CD4-positive, alpha-beta T cell (primary cell): ENCODE results near the gene RAPGEF5. TPM values are rescaled to one million over a fixed set of nuclear protein-coding genes. Genes with fewer than 3 reads are reported as not detected.

Experiments
- ATAC-seq: fragments of 200-7000 bp; cut with Tn5 transposase; one replicate; pipeline ENCODE4 v1.10.0; 2022; ENCODE audit warnings: mild to moderate bottlenecking; ENCODE audit not compliant: poor library complexity
- CTCF ChIA-PET: fragments of 350-600 bp; sonication (Branson Sonifier 250); formaldehyde crosslinking; loops from one replicate; lab custom pipeline; 2021; ENCODE audit warnings: antibody characterized with exemption, inconsistent platforms; lab: Charles Lee
- POLR2A ChIA-PET: fragments of 350-600 bp; sonication (Branson Sonifier 250); formaldehyde crosslinking; loops from one replicate; lab custom pipeline; 2021; ENCODE audit warnings: antibody characterized with exemption, inconsistent platforms; lab: Charles Lee
- DNase-seq, 14 experiments: peaks; one replicate each; pipeline ENCODE4 v3.0.0-alpha.2; 2013 to 2020; ENCODE audit warnings: mixed read lengths in 2 of 14
- H3K27ac ChIP-seq, 2 donors: one replicate each; pipeline versions ENCODE4 v1.5.1 to v1.7.0; 2013; ENCODE audit warnings: low read length in 2 of 2, low read depth in 1 of 2, mild to moderate bottlenecking in 1 of 2
- H3K27me3 ChIP-seq, 2 experiments: 1 replicate in 1 of 2; 2 replicates in 1 of 2; pipeline versions ENCODE4 v1.6.1 to v1.7.0; 2013; ENCODE audit warnings: low read length in 2 of 2, control low read depth in 1 of 2, mild to moderate bottlenecking in 1 of 2, moderate library complexity in 1 of 2; ENCODE audit not compliant: insufficient read depth in 2 of 2, control insufficient read depth in 1 of 2
- H3K36me3 ChIP-seq: one replicate; pipeline ENCODE4 v1.6.1; 2013; ENCODE audit warnings: low read length, control low read depth; ENCODE audit not compliant: insufficient read depth
- H3K4me1 ChIP-seq: one replicate; pipeline ENCODE4 v1.6.1; 2013; ENCODE audit warnings: low read length, control low read depth; ENCODE audit not compliant: insufficient read depth
- H3K4me3 ChIP-seq: one replicate; pipeline ENCODE4 v1.5.1; 2013; ENCODE audit warnings: mild to moderate bottlenecking, low read length, moderate library complexity
- H3K9me3 ChIP-seq, 2 experiments: 1 replicate in 1 of 2; 2 replicates in 1 of 2; pipeline versions ENCODE4 v1.6.1 to v1.7.0; 2013; ENCODE audit warnings: low read length in 2 of 2, mild to moderate bottlenecking in 2 of 2, control low read depth in 1 of 2, moderate library complexity in 1 of 2; ENCODE audit not compliant: control insufficient read depth in 1 of 2, insufficient read depth in 1 of 2
- H3K27ac Mint-ChIP-seq: one replicate; pipeline ENCODE4 v1.8.0; 2020; ENCODE audit warnings: mixed read lengths
- H3K27me3 Mint-ChIP-seq: one replicate; pipeline ENCODE4 v1.8.0; 2021; ENCODE audit warnings: mixed read lengths
- H3K36me3 Mint-ChIP-seq: one replicate; pipeline ENCODE4 v1.8.0; 2021; ENCODE audit warnings: low read depth, mixed read lengths
- H3K4me1 Mint-ChIP-seq: one replicate; pipeline ENCODE4 v1.8.0; 2021; ENCODE audit warnings: low read depth, mixed read lengths
- H3K4me3 Mint-ChIP-seq: one replicate; pipeline ENCODE4 v1.8.0; 2020; ENCODE audit warnings: mild to moderate bottlenecking, mixed read lengths
- H3K9me3 Mint-ChIP-seq: one replicate; pipeline ENCODE4 v1.8.0; 2020; ENCODE audit warnings: mixed read lengths
- CTCF ChIP-seq: fragments of 200-600 bp; IDR thresholded peaks from one replicate; pipeline ENCODE4 v1.8.0; 2022; ENCODE audit warnings: antibody characterized with exemption, mild to moderate bottlenecking
- intact Hi-C, 2 experiments: fragments of 100-400 bp; cut with DNase I in 1 of 2; cut with micrococcal nuclease in 1 of 2; formaldehyde crosslinking; loops; one replicate each; pipeline versions ENCODE4 v1.15.1 to v1.9.0; 2023 to 2025; cut with DNase I, micrococcal nuclease
- total RNA-seq, 174 experiments: library from RNA in 2 of 174; stranded (reverse) in 2 of 174; gene quantifications; one replicate each; pipeline ENCODE4 v1.2.3 and lab custom pipeline; 2021 to 2026

The RAPGEF5 gene
- total RNA-seq, 2 experiments from 2014 or later: 0.17 TPM; not detected in 1

DNA sequence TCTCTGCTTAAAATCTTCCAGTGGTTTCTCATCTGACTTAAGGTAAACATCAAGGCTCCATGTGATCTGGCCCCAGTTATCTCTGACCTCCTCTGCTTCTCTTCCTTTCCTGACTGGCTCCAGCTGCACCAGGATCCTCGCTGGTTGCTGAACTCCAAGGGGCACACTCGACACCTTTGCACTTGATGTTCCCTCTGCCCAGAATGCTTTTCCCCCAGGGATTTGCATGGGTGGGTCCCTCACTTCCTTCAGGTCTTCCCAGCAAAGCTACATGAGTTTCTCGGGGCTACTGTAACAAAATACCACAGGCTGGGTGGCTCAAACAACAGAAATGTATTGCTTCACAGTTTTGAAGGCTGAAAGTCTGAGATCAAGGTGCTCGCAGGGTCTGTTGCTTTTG, 245.3 kb downstream of the RAPGEF5 start:
- Mint-ChIP-seq H3K36me3 (no peaks in the 10 kb centered on the region), H3K9me3 (no peaks in the 10 kb centered on the region), H3K27me3 (peaks cover 5% of the 10 kb centered on the region), H3K4me3 (no peak overlapping the region), H3K27ac (no peak overlapping the region), H3K4me1 (no peaks in the 10 kb centered on the region)
- ChIA-PET POLR2A (no interaction called here), CTCF (no interaction called here)
- Histone ChIP-seq H3K4me3 (no peak overlapping the region), H3K4me1 (no peaks in the 10 kb centered on the region), H3K27me3 (peaks cover 0 to 2% of the 10 kb centered on the region in 2 experiments), H3K27ac (no peak overlapping the region), H3K9me3 (no peaks in the 10 kb centered on the region), H3K36me3 (no peaks in the 10 kb centered on the region)
- DNase-seq (no peak), ATAC-seq (no peak)
- no peak for TF ChIP-seq CTCF
- intact Hi-C loops: no loop called here

- no peak overlapping the region for H3K27ac Mint-ChIP-seq
- Histone ChIP-seq H3K27me3 (no peaks in the 10 kb centered on the region), H3K4me3 (no peak overlapping the region), H3K36me3 (no peaks in the 10 kb centered on the region), H3K9me3 (no peaks in the 10 kb centered on the region), H3K4me1 (no peaks in the 10 kb centered on the region), H3K27ac (no peak overlapping the region)
- no peak for ATAC-seq
- no peak for DNase-seq
- H3K27me3 Mint-ChIP-seq: peaks cover 5% of the 10 kb centered on the region
- no peak for TF ChIP-seq CTCF
- no peaks in the 10 kb centered on the region for H3K36me3 Mint-ChIP-seq
- ChIA-PET CTCF (interaction anchor here (1.0 to 1.4 kb wide), 2 partner anchors 28 to 385 kb away, joined by 3 to 4 read pairs; no protein-coding TSS in a partner anchor), POLR2A (no interaction called here)
- no peak overlapping the region for H3K4me3 Mint-ChIP-seq
- no peaks in the 10 kb centered on the region for H3K4me1 Mint-ChIP-seq
- intact Hi-C loops: loop anchor here (1.0 kb wide), 2 partner anchors 378 to 389 kb away; partner anchors contain the start of gene STEAP1B (in 1 of the 2)
- H3K9me3 Mint-ChIP-seq: no peaks in the 10 kb centered on the region
These were observed 246.1 kb downstream of the RAPGEF5 start for GRCh38 chr7:22110881-22111280.

GRCh38 chr7:22110227-22110839, 246.6 kb downstream of the RAPGEF5 start:
- H3K27me3 ChIP-seq: no peaks in the 10 kb centered on the region
- intact Hi-C loops: loop anchor here (1.0 kb wide), 2 partner anchors 379 to 390 kb away; partner anchors contain the start of gene STEAP1B (in 1 of the 2)
- no peak overlapping the region for H3K4me3 ChIP-seq
- peak; percentile 87 for TF ChIP-seq CTCF
- no peak overlapping the region for H3K27ac Mint-ChIP-seq
- no peak overlapping the region for H3K4me3 Mint-ChIP-seq
- H3K27ac ChIP-seq: no peak overlapping the region
- H3K4me1 ChIP-seq: no peaks in the 10 kb centered on the region
- H3K4me1 Mint-ChIP-seq: no peaks in the 10 kb centered on the region
- ATAC-seq (peak; percentile 77), DNase-seq (peak; percentile 33 to 86 (median 50))
- no peaks in the 10 kb centered on the region for H3K9me3 Mint-ChIP-seq
- ChIA-PET POLR2A (no interaction called here), CTCF (interaction anchor here (0.7 to 1.4 kb wide), 4 partner anchors 27 to 392 kb away, joined by 3 to 4 read pairs (median 3); partner anchors contain the start of gene STEAP1B)
- no peaks in the 10 kb centered on the region for H3K36me3 ChIP-seq
- H3K9me3 ChIP-seq: no peaks in the 10 kb centered on the region
- no peaks in the 10 kb centered on the region for H3K36me3 Mint-ChIP-seq
- peaks cover 5% of the 10 kb centered on the region for H3K27me3 Mint-ChIP-seq
